ENCODE data around the gene VPS39. TPM values are rescaled to one million over a fixed set of nuclear protein-coding genes. Genes with fewer than 3 reads are reported as not detected.

VPS39 gene
- total and polyA plus RNA-seq, 2 of the 8 experiments (the other 6 are each of a cell fraction or from before 2014, with no cell fraction given): 34.4 to 36.6 TPM

GRCh38 chr15:42158941-42159340, 49.2 kb downstream of the VPS39 start:
- Histone ChIP-seq H2BK120ac (replicated peaks; ENCODE audit: low read depth, low read length) (no peak overlapping the region), H3K79me2 (ENCODE audit: control insufficient read depth in 1 of 2, insufficient read depth in 2 of 2, low read length in 2 of 2) (no peaks in the 10 kb centered on the region), H4K91ac (replicated peaks; ENCODE audit: insufficient read length, low read length) (no peak overlapping the region), H3K27ac (ENCODE audit: low read depth, low read length) (no peak overlapping the region), H2AFZ (ENCODE audit: low read length) (no peak overlapping the region), H3K4ac (replicated peaks; ENCODE audit: insufficient read length, low read depth, low read length) (no peak overlapping the region), H2BK5ac (ENCODE audit: low read depth, low read length) (no peak overlapping the region), H3K27me3 (replicated peaks in 1 of 4; ENCODE audit: control insufficient read depth in 3 of 4, extremely low read depth in 1 of 4, insufficient read depth in 3 of 4, low read length in 3 of 4) (no peaks in the 10 kb centered on the region), H3K18ac (ENCODE audit: extremely low read depth, low read length) (no peak overlapping the region), H4K5ac (ENCODE audit: insufficient read length, low read depth, low read length) (no peak overlapping the region), H3K9me3 (ENCODE audit: insufficient read depth in 2 of 2, low read depth in 1 of 2, low read length in 1 of 2) (no peaks in the 10 kb centered on the region), H3K56ac (replicated peaks; ENCODE audit: insufficient read length, low read depth, low read length) (no peak overlapping the region), H3K14ac (ENCODE audit: insufficient read length) (no peak overlapping the region), H3K4me2 (ENCODE audit: insufficient read depth in 1 of 2, low read depth in 2 of 2, low read length in 2 of 2) (no peak overlapping the region), H2BK20ac (ENCODE audit: low read length) (no peak overlapping the region), H3K79me1 (ENCODE audit: low read depth, low read length) (no peaks in the 10 kb centered on the region), H4K20me1 (replicated peaks in 1 of 2; ENCODE audit: control insufficient read depth in 1 of 2, insufficient read depth in 2 of 2, low read length in 2 of 2) (peaks cover 3 to 6% of the 10 kb centered on the region in 2 experiments), H3K23ac (ENCODE audit: insufficient read length) (no peak overlapping the region), H4K8ac (ENCODE audit: extremely low read depth, insufficient read depth, low read length) (no peak overlapping the region), H3K36me3 (ENCODE audit: control insufficient read depth in 2 of 4, insufficient read depth in 4 of 4, low read length in 3 of 4) (peaks cover 11 to 36% (median 22%) of the 10 kb centered on the region in 4 experiments), H2BK15ac (ENCODE audit: low read length) (no peak overlapping the region), H3K9ac (replicated peaks in 1 of 4; ENCODE audit: extremely low read depth in 1 of 4, low read depth in 3 of 4, low read length in 3 of 4) (no peak overlapping the region), H2AK5ac (ENCODE audit: low read depth, low read length) (no peak overlapping the region), H3K23me2 (ENCODE audit: low read depth, low read length) (no peaks in the 10 kb centered on the region), H2BK12ac (ENCODE audit: low read depth, low read length) (no peak overlapping the region), H3K4me1 (replicated peaks in 1 of 4; ENCODE audit: control insufficient read depth in 3 of 4, insufficient read depth in 4 of 4, low read length in 3 of 4) (no peaks in the 10 kb centered on the region; a peak in 1 of 7 replicates), H3K4me3 (ENCODE audit: extremely low read depth in 1 of 4, insufficient read depth in 2 of 4, low read depth in 3 of 4, low read length in 4 of 4) (no peak overlapping the region)
- no peak for FAIRE-seq
- 91% methylated on average over 10 of the region's 10 CpGs; no CpG with 5 or more reads in 1 of the 2 experiments for WGBS, 2 experiments (ENCODE audit: extremely low coverage in 1 of 2, insufficient coverage in 1 of 2, insufficient read length in 1 of 2, insufficient replicate concordance in 2 of 2, low coverage in 1 of 2, low lambda C conversion rate in 2 of 2, missing lambda C conversion rate in 1 of 2)
- CTCF ChIA-PET (ENCODE audit: partially characterized antibody): no interaction called here
- POLR2A ChIA-PET (ENCODE audit: partially characterized antibody): no interaction called here
- no peak for DNase-seq (ENCODE audit: low read depth in 1 of 2, low spot score in 2 of 2)
- TF ChIP-seq E2F6 (IDR thresholded peaks at IDR 0.05) (no peak), BCL11A (IDR thresholded peaks at IDR 0.05; ENCODE audit: low read depth in 2 of 2, low read length in 2 of 2) (no peak), SP2 (IDR thresholded peaks at IDR 0.05; ENCODE audit: low read length) (no peak), GTF2F1 (IDR thresholded peaks at IDR 0.05; ENCODE audit: borderline replicate concordance, low read depth, low read length) (no peak), POLR2A (IDR thresholded peaks at IDR 0.05; ENCODE audit: control extremely low read depth in 1 of 2, low read depth in 2 of 2, low read length in 2 of 2) (no peak), CEBPB (IDR thresholded peaks at IDR 0.05; ENCODE audit: low read depth, low read length) (no peak), TBP (IDR thresholded peaks at IDR 0.05; ENCODE audit: low read depth, low read length) (no peak)
